Activated CD8-positive, alpha-beta memory T cell treated with anti-CD3 and anti-CD28 coated beads, Interleukin-2, amount 50 U/mL, for 48 hours (primary cell): ENCODE measurements around the gene LDHD.
A peak's percentile ranks its signal among the peaks of the same experiment; 100 is the strongest.
"Not testable (repeated sequence)": the region's sequence is repeated elsewhere in the genome, so short reads cannot be mapped to it uniquely, and the experiment has no call there.

Experiments
- DNase-seq: peaks from one replicate; pipeline ENCODE4 v3.0.0-alpha.2; 2020

LDHD gene

DNA sequence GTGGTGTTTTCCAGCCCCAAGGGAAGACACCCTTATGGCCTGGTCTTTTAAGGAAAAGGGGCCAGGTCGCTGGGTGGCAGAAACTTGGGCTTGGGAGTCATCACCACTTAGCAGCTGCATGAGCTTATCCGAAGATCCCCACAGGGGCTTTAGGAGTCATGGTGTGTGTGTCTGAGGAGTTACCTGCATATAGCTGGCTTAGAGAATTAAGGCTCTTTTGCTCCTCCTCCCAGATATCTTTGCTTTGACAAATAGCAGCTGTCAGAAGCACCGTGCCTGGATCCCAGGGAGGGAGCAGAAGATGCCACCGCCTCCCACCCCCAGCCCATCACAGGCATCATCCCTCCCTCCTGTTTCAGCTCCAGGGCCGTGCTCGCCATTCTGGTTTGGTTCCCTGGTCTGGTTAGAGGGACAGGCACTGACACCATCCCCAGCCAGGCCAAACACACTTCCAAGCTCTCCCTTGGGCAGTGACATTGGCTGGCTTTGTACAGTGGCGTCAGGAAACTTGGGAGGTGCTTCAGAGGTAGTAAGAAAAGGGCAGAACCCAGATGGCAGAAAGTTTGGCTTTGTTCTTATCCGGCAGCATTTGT is 17.4 kb downstream of the LDHD start:
- DNase-seq, result no peak

- peak; percentile 83 for DNase-seq
Observed at GRCh38 chr16:75097941-75098901, 18.4 kb downstream of the LDHD start.

DNA sequence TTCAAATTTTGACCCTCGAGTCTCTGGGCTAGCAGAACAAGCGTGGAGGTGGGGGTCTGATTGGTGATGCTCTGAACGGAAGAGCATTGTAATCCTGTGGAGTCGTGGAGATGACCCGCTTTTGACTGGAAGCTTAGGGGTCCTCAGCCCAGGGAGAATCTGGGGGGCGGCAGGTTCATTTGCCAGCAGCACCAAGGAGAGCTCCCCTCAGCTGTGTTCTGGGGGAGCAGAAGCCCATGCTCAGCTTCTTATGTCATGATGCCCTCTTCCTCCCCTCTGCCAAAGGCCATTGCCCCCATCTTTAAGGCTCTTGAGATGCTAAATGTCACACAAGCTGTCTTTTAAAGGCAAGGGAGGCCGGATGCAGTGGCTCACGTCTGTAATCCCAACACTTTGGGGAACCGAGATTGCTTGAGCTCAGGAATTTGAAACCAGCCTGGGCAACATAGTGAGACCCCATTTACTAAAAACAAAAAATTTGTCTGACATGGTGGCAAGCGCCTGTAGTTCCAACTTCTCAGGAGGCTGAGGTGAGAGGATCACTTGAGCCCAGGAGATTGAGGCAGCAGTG is 19.3 kb downstream of the LDHD start:
- DNase-seq, result no peak

DNA sequence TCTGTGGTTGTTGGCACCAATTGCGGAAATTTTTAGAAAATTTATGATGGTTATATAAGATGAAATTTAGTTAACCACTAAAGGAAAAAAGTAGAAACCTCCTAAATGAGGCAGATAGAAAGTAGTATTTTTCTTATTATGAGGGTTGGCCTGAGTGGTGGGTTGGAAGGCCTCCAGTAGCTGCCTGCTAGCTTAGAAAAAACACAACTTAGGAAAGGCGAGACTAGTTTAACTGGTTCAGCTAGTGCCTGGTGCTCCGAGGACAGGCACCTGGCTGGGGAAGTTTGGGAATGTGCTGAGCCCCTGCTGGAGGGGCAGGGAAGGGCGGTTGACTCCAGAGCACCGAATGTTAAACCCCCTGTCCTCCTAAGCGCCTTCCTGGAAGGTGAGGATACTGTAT is 19.9 kb downstream of the LDHD start:
- DNase-seq, result no peak

DNA sequence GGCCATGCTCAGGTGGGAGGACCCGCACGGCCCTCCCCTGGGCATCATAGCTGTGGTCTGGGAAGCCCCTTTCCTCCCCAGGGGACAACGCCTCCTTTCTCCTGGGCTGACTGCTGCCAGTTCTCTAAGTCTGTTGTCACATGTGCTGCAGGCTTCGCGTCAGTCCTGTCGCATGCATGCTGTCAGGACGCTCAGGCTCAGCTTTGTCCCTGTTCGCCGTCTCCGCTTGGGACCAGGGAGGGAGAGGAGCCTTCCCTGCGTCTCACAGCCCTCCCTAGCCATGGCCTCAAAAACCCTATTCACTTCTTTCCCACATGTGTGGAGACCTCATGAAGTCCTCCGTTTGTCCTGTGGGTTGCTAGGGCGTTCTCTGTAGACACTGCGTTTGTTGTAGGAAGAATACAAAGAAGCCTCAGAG is 21.4 kb downstream of the LDHD start:
- no peak for DNase-seq

GRCh38 chr16:75093598-75094540 is 22.7 kb downstream of the LDHD start:
- DNase-seq, result no peak

- no peak for DNase-seq
Observed at GRCh38 chr16:75092777-75093176, 23.8 kb downstream of the LDHD start.

GRCh38 chr16:75091619-75092018 is 25.0 kb downstream of the LDHD start:
- not testable (repeated sequence) for DNase-seq

- not testable (repeated sequence) for DNase-seq
Observed at GRCh38 chr16:75090899-75091298, 25.7 kb downstream of the LDHD start.

DNA sequence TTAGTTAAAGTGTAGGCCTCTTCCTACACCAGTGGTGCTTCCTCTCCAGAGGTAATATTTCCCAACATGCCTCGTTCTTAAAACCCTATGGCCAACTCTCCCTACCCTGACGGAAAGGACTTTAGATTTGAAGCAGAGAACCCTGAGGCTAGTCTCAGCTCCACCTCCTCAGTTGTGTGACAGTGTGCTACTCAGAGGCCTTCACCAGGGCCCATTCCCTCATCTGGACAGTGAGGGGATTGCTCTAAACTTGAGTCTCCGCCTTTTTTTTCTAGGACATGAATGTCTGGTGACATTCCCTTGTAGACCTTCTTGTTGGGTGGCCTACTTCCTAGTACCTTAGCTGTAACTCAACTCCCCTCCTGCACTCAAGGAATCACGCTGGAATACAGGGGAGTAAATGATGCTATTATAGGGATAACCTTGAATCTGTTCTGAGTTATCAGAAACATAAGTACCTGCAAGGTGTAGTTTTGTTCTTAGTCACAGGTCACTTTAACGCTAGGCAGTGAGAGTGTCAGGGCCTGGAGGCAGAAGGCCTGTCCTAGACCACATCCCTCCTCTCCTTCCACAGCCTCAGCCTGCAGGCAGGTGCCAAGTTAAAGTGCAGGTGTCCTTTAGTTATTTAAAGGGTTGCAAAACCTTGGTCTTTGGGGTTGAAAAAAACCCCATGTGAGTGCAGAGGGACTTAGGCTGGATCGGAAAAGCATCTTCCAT is 26.9 kb downstream of the LDHD start:
- no peak for DNase-seq

DNA sequence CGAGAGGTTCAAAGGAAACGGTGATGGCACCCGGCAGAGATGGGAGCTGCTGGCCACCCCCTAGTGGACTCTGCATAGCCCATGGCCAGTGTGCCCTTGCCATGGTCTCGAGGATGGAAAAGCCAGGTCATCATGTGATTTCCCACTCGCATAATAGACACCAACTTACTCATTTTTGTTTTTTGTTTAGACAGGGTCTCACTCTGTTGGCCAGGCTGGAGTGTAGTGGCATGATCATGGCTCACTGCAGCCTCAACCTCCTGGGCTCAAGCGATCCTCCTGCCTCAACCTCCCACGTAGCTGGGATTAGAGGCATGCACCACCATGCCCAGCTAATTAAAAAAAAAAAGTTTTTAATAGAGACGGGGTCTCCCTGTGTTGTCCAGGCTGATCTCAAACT is 27.6 kb downstream of the LDHD start:
- DNase-seq, result no peak

GRCh38 chr16:75088216-75088615 is 28.4 kb downstream of the LDHD start:
- no peak for DNase-seq

- no peak for DNase-seq
Observed at GRCh38 chr16:75087375-75087979, 29.1 kb downstream of the LDHD start.

- no peak for DNase-seq
Observed at GRCh38 chr16:75086688-75087374, 29.7 kb downstream of the LDHD start.

DNA sequence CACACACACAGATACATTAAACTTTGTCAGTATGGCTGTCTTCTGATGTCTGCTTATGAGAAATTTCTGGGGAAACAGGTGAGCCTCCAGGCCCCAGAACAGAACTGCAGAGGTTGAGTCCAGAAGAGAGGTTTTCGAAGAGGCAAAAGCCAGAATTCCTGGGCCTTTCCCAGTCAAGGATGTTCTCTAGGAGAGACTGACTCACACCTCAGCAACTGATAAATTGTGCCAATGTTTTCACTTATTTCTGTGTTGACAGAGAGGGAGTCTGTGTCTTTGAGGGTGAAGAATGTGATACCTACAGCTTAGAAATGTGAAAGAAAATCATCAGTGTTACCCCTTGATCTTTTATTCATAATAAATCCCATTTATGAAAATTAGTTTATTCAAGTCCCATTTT is 30.3 kb downstream of the LDHD start:
- no peak for DNase-seq

GRCh38 chr16:75085556-75085955 is 31.0 kb downstream of the LDHD start:
- DNase-seq, result no peak

GRCh38 chr16:75083813-75084212 is 32.8 kb downstream of the LDHD start:
- DNase-seq, result no peak

DNA sequence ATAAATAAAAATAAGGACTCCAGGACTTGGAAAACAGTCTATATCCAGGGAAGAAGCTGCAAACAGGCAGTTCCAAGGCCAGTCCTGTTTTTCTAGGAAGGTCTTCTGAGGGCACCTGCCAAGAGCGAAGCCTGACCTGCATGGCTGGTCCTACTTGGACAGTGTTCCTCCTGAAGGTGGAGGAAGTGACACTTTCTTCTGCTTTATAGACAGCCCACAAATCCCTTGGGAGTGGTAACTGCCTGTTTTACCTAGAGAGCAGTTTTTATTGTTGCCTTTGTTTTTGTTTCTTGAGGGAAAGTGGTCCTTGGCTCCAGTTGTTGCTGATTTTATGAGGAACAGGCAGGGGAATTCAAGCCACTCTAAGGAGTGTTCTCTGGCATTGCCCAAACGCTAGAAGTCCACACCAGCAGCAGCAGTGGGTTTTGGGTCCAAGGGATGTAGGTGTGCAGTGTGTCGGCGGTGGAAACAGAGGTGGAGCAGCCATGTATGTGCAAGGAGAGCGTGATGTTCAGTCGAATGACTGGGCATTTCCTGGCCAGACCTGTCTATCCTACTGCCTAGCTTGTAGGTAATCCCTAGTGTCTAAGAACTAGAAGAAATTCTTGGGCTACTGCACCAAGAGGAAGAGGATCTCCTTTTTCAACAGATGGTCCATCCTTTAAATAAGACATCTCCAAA is 35.3 kb downstream of the LDHD start:
- DNase-seq, result no peak

DNA sequence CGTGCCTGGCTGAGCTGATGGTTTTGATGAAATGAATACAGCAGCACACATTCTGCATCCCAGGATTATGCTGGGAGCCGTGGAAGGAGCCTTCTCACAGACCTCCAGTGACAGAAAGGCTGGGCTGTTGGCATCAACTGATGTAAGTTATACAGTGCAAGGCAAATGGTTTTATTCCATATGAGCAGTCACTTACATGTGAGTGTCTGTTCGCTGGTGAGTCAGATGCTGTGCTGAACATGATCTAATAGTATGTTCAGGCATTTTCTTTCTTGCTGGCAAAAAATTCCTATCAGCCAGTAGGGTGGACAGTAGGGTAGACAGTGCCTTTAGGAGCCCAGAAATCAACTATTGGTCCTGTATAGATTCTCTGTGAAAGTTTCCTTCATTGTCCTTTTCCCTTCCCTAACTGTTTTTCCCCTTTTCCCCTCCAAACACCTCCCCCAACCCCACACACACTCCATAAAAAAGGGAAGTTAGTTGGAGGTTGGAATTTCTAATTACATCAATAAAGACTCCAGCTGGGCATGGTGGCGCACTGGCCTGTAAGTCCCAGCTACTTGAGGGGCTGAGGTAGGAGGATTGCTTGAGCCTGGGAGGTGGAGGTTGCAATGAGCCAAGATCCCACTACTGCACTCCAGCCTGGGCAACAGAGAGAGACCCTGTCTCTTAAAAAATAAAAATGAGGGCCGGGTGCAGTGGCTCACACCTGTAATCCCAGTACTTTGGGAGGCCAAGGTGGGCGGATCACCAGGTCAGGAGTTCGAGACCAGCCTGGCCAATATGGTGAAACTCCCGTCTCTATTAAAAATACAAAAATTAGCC is 36.2 kb downstream of the LDHD start:
- DNase-seq, result no peak
